NB4 (cell line): ENCODE results near the gene AXIN1.
"Not testable (repeated sequence)": the region's sequence is repeated elsewhere in the genome, so short reads cannot be mapped to it uniquely, and the experiment has no call there.

Experiments
- DNase-seq: peaks from one replicate; pipeline ENCODE4 v3.0.0; 2010; ENCODE audit warnings: low read depth
- H3K4me3 ChIP-seq: one replicate; pipeline ENCODE4 v1.5.1; 2011; ENCODE audit warnings: mild to moderate bottlenecking, low read depth, low read length, moderate library complexity
- CTCF ChIP-seq: IDR thresholded peaks from one replicate; pipeline ENCODE4 v1.5.1; 2012; ENCODE audit warnings: low read depth, low read length
- MAX ChIP-seq: IDR thresholded peaks from 2 replicates; pipeline ENCODE4 v1.6.1; 2011; ENCODE audit warnings: low read depth, low read length
- MYC ChIP-seq: IDR thresholded peaks from 2 replicates; pipeline ENCODE4 v1.6.1; 2011; ENCODE audit warnings: low read depth, low read length
- POLR2A ChIP-seq: IDR thresholded peaks from 2 replicates; pipeline ENCODE4 v1.6.1; 2011; ENCODE audit warnings: mild to moderate bottlenecking; ENCODE audit not compliant: insufficient read length; ENCODE audit errors: extremely low read depth

AXIN1 gene

GRCh38 chr16:347203-347602, 5.3 kb downstream of the AXIN1 start:
- TF ChIP-seq MYC, result no peak
- no peak for TF ChIP-seq CTCF
- no peak for TF ChIP-seq POLR2A
- no peak for TF ChIP-seq MAX
- no peak overlapping the region for H3K4me3 ChIP-seq
- no peak for DNase-seq

- DNase-seq, result no peak
- TF ChIP-seq MAX (no peak), POLR2A (no peak)
- no peak overlapping the region for H3K4me3 ChIP-seq
Observed at GRCh38 chr16:346587-346986, 5.9 kb downstream of the AXIN1 start.

GRCh38 chr16:345772-346171, 6.8 kb downstream of the AXIN1 start:
- H3K4me3 ChIP-seq, result no peak overlapping the region
- DNase-seq, result no peak
- TF ChIP-seq CTCF (no peak), MAX (no peak), POLR2A (no peak), MYC (no peak)

GRCh38 chr16:342455-343213, 9.9 kb downstream of the AXIN1 start:
- H3K4me3 ChIP-seq, result peak overlapping the region; percentile 32
- DNase-seq, result peak; percentile 92
- TF ChIP-seq POLR2A, result no peak
- TF ChIP-seq MAX, result peak; percentile 53
- peak; percentile 22; the same call in 1 of the 2 replicates for TF ChIP-seq MYC

- H3K4me3 ChIP-seq, DNase-seq: not testable (repeated sequence)
Observed at GRCh38 chr16:341974-342336, 10.6 kb downstream of the AXIN1 start.

GRCh38 chr16:341095-341973, 11.2 kb downstream of the AXIN1 start:
- DNase-seq, H3K4me3 ChIP-seq: not testable (repeated sequence)

- H3K4me3 ChIP-seq, result no peak overlapping the region
- no peak for DNase-seq
- TF ChIP-seq MYC, result no peak
- no peak for TF ChIP-seq CTCF
- TF ChIP-seq MAX, result no peak
- TF ChIP-seq POLR2A, result no peak
Observed at GRCh38 chr16:340370-341091, 12.0 kb downstream of the AXIN1 start.
